ENCODE measurements around the gene IMMT.

- TF ChIP-seq POLR2A (IDR thresholded peaks at IDR 0.05) = no peak
- no peak for TF ChIP-seq CTCF (IDR thresholded peaks at IDR 0.05)
Measured at GRCh38 chr2:86105252-86105968, 89.9 kb downstream of the IMMT start, which contains the start of gene POLR1A.
